HEK293 (cell line): ENCODE results near the gene TENT4A.
"Not testable (repeated sequence)": the region's sequence is repeated elsewhere in the genome, so short reads cannot be mapped to it uniquely, and the experiment has no call there.

Experiments
- CTCF ChIA-PET: fragments of 350-600 bp; formaldehyde crosslinking; extraction: SDS; loops from one replicate; lab custom pipeline; 2021; ENCODE audit warnings: antibody characterized with exemption; lab: Yijun Ruan, JAX
- POLR2A ChIA-PET: fragments of 300-600 bp; formaldehyde crosslinking; extraction: SDS; loops from one replicate; lab custom pipeline; 2020; ENCODE audit warnings: antibody characterized with exemption, inconsistent platforms; lab: Yijun Ruan, JAX
- H3K27ac ChIP-seq: fragments of 200-500 bp; sonication (Bioruptor generic); 2 replicates; pipeline ENCODE4 v1.5.1; 2014; ENCODE audit warnings: low read depth, low read length, control low read depth, inconsistent platforms; ENCODE audit errors: extremely low read depth
- H3K36me3 ChIP-seq, 2 experiments: fragments of 200-500 bp in 1 of 2; sonication (Bioruptor generic) in 1 of 2; 1 replicate in 1 of 2; 2 replicates in 1 of 2; pipeline ENCODE4 v1.5.1; 2014 to 2017; ENCODE audit warnings: inconsistent platforms in 2 of 2, low read length in 2 of 2; ENCODE audit not compliant: control insufficient read depth in 2 of 2, insufficient read depth in 1 of 2
- H3K4me1 ChIP-seq: fragments of 200-500 bp; sonication (Bioruptor generic); 2 replicates; pipeline ENCODE4 v1.5.1; 2014; ENCODE audit warnings: mild to moderate bottlenecking, low read length, inconsistent platforms; ENCODE audit not compliant: control insufficient read depth, insufficient read depth
- H3K4me3 ChIP-seq: 2 replicates; pipeline ENCODE4 v1.5.1; 2011; ENCODE audit warnings: low read depth, mild to moderate bottlenecking, control low read depth, low read length, moderate library complexity
- H3K9me3 ChIP-seq: fragments of 200-500 bp; sonication (Bioruptor generic); 2 replicates; pipeline ENCODE4 v1.5.1; 2014; ENCODE audit warnings: low read depth, low read length, inconsistent platforms; ENCODE audit not compliant: control insufficient read depth, insufficient read depth
- GLIS1 ChIP-seq: fragments of 450-650 bp; formaldehyde crosslinking; IDR thresholded peaks from 2 replicates; pipeline ENCODE4 v1.5.1; 2016; ENCODE audit warnings: missing biosample characterization, missing genetic modification characterization
- HOXA7 ChIP-seq: sonication (generic); formaldehyde crosslinking; IDR thresholded peaks from 2 replicates; pipeline ENCODE4 v1.8.1; 2022; ENCODE audit warnings: missing genetic modification reagents, borderline replicate concordance
- IKZF3 ChIP-seq: fragments of 450-650 bp; IDR thresholded peaks from 2 replicates; pipeline ENCODE4 v1.5.0; 2018; ENCODE audit warnings: missing biosample characterization, mild to moderate bottlenecking, missing genetic modification characterization, moderate library complexity
- KLF1 ChIP-seq: fragments of 450-650 bp; formaldehyde crosslinking; IDR thresholded peaks from 2 replicates; pipeline ENCODE4 v1.5.1; 2016; ENCODE audit warnings: missing biosample characterization, missing genetic modification characterization
- KLF16 ChIP-seq: fragments of 450-650 bp; formaldehyde crosslinking; IDR thresholded peaks from 2 replicates; pipeline ENCODE4 v1.5.1; 2017; ENCODE audit warnings: missing biosample characterization, missing genetic modification characterization
- MEIS1 ChIP-seq: sonication (generic); formaldehyde crosslinking; IDR thresholded peaks from 2 replicates; pipeline ENCODE4 v1.8.1; 2022; ENCODE audit warnings: missing genetic modification reagents, mild to moderate bottlenecking, borderline replicate concordance
- REPIN1 ChIP-seq: fragments of 450-650 bp; formaldehyde crosslinking; IDR thresholded peaks from 2 replicates; pipeline ENCODE4 v1.5.1; 2017; ENCODE audit warnings: missing biosample characterization, missing genetic modification characterization, low read depth
- SETDB1 ChIP-seq: IDR thresholded peaks from one replicate; pipeline ENCODE4 v1.6.1; 2017; ENCODE audit warnings: mild to moderate bottlenecking, low read length, moderate library complexity, mixed read lengths; ENCODE audit not compliant: insufficient read length
- YY2 ChIP-seq: fragments of 450-650 bp; formaldehyde crosslinking; IDR thresholded peaks from 2 replicates; pipeline ENCODE4 v1.5.1; 2016; ENCODE audit warnings: missing biosample characterization, missing genetic modification characterization
- ZNF121 ChIP-seq: fragments of 450-650 bp; formaldehyde crosslinking; IDR thresholded peaks from 2 replicates; pipeline ENCODE4 v1.5.1; 2016; ENCODE audit warnings: missing biosample characterization, missing genetic modification characterization
- ZNF133 ChIP-seq: fragments of 450-650 bp; formaldehyde crosslinking; IDR thresholded peaks from 2 replicates; pipeline ENCODE4 v1.5.1; 2016; ENCODE audit warnings: missing biosample characterization, missing genetic modification characterization
- ZNF211 ChIP-seq: fragments of 450-650 bp; formaldehyde crosslinking; IDR thresholded peaks from 2 replicates; pipeline ENCODE4 v1.5.1; 2016; ENCODE audit warnings: low read depth, missing biosample characterization, missing genetic modification characterization
- ZNF23 ChIP-seq: fragments of 450-650 bp; formaldehyde crosslinking; IDR thresholded peaks from 2 replicates; pipeline ENCODE4 v1.5.1; 2016; ENCODE audit warnings: missing biosample characterization, missing genetic modification characterization, borderline replicate concordance
- ZNF266 ChIP-seq: fragments of 450-650 bp; formaldehyde crosslinking; IDR thresholded peaks from 2 replicates; pipeline ENCODE4 v1.5.1; 2016; ENCODE audit warnings: missing biosample characterization, missing genetic modification characterization, low read depth
- ZNF302 ChIP-seq: fragments of 450-650 bp; formaldehyde crosslinking; IDR thresholded peaks from 2 replicates; pipeline ENCODE4 v1.5.1; 2016; ENCODE audit warnings: missing biosample characterization, missing genetic modification characterization, low read depth
- ZNF354C ChIP-seq: fragments of 450-650 bp; formaldehyde crosslinking; IDR thresholded peaks from 2 replicates; pipeline ENCODE4 v1.5.1; 2016; ENCODE audit warnings: missing biosample characterization, missing genetic modification characterization, low read depth, borderline replicate concordance
- ZNF404 ChIP-seq: fragments of 450-650 bp; formaldehyde crosslinking; IDR thresholded peaks from 2 replicates; pipeline ENCODE4 v1.5.1; 2017; ENCODE audit warnings: missing biosample characterization, missing genetic modification characterization
- ZNF510 ChIP-seq: fragments of 450-650 bp; formaldehyde crosslinking; IDR thresholded peaks from 2 replicates; pipeline ENCODE4 v1.5.1; 2018; ENCODE audit warnings: mild to moderate bottlenecking, missing genetic modification characterization, missing biosample characterization; ENCODE audit not compliant: insufficient replicate concordance
- ZNF549 ChIP-seq: fragments of 450-650 bp; IDR thresholded peaks from 2 replicates; pipeline ENCODE4 v1.5.1; 2018; ENCODE audit warnings: missing biosample characterization, missing genetic modification characterization, mild to moderate bottlenecking, inconsistent platforms, moderate library complexity
- ZNF555 ChIP-seq: fragments of 450-650 bp; formaldehyde crosslinking; conservative IDR thresholded peaks from 2 replicates; pipeline ENCODE4 v1.5.1; 2017; ENCODE audit warnings: missing biosample characterization, mild to moderate bottlenecking, missing genetic modification characterization, inconsistent platforms
- ZNF558 ChIP-seq: fragments of 450-650 bp; formaldehyde crosslinking; IDR thresholded peaks from 2 replicates; pipeline ENCODE4 v1.5.1; 2016; ENCODE audit warnings: missing biosample characterization, missing genetic modification characterization
- ZNF560 ChIP-seq: fragments of 450-650 bp; formaldehyde crosslinking; IDR thresholded peaks from 2 replicates; pipeline ENCODE4 v1.5.1; 2017; ENCODE audit warnings: missing biosample characterization, missing genetic modification characterization, borderline replicate concordance
- ZNF585B ChIP-seq: fragments of 450-650 bp; formaldehyde crosslinking; IDR thresholded peaks from 2 replicates; pipeline ENCODE4 v1.5.1; 2016; ENCODE audit warnings: missing biosample characterization, missing genetic modification characterization
- ZNF596 ChIP-seq: fragments of 450-650 bp; IDR thresholded peaks from 2 replicates; pipeline ENCODE4 v1.5.0; 2018; ENCODE audit warnings: missing biosample characterization, mild to moderate bottlenecking, missing genetic modification characterization, moderate library complexity
- ZNF626 ChIP-seq: fragments of 450-650 bp; sonication (Bioruptor Pico); formaldehyde crosslinking; IDR thresholded peaks from 2 replicates; pipeline ENCODE4 v1.5.1; 2018; ENCODE audit warnings: missing biosample characterization, missing genetic modification characterization, inconsistent platforms
- ZNF747 ChIP-seq: fragments of 450-650 bp; formaldehyde crosslinking; IDR thresholded peaks from 2 replicates; pipeline ENCODE4 v1.5.1; 2016; ENCODE audit warnings: missing biosample characterization, missing genetic modification characterization
- ZNF785 ChIP-seq: fragments of 450-650 bp; formaldehyde crosslinking; IDR thresholded peaks from 2 replicates; pipeline ENCODE4 v1.5.1; 2016; ENCODE audit warnings: missing biosample characterization, missing genetic modification characterization
- ZSCAN30 ChIP-seq: fragments of 450-650 bp; IDR thresholded peaks from 2 replicates; pipeline ENCODE4 v1.5.1; 2018; ENCODE audit warnings: missing biosample characterization, mild to moderate bottlenecking, missing genetic modification characterization, moderate library complexity
- TF ChIP-seq, protein P1 (sequence below): fragments of 450-650 bp; formaldehyde crosslinking; conservative IDR thresholded peaks from 2 replicates; pipeline ENCODE4 v1.5.1; 2016; ENCODE audit warnings: low read depth, missing biosample characterization, missing genetic modification characterization
- TF ChIP-seq, protein P2 (sequence below): fragments of 450-650 bp; formaldehyde crosslinking; IDR thresholded peaks from 2 replicates; pipeline ENCODE4 v1.5.1; 2016; ENCODE audit warnings: missing biosample characterization, missing genetic modification characterization

Gene TENT4A

DNA sequence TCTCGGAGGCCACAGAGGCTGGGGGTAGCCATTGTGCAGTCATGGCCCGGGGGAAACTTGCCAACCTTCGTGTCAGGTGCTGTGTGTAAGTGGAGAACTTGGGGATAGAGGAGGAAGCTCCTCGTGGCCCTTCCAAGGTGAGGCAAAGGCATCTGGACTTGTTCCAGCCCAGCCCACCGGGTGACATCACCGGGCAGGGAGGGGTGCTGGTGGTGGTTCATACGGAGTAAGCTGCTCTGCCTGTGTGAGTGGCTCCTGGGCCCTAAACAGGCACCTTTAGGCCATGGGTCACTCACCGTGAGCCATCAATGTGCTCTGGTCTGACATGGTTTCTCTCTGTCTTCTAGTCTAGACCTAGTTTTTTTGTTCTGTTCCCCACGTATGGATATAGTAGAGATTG is 44.5 kb upstream of the TENT4A start:
- not testable (repeated sequence) for H3K36me3 ChIP-seq, H3K4me1 ChIP-seq, H3K27ac ChIP-seq, H3K9me3 ChIP-seq, H3K4me3 ChIP-seq
- TF ChIP-seq GLIS1, result 0 out of 2 replicates have a peak, but pooled peaks have one; percentile 3
- POLR2A ChIA-PET, result interaction anchor here (0.5 kb wide), 1 partner anchor 16 kb away, joined by 5 read pairs; no protein-coding TSS in a partner anchor
- CTCF ChIA-PET, result interaction anchor here (0.7 kb wide), 1 partner anchor 140 kb away, joined by 3 read pairs; no protein-coding TSS in a partner anchor

DNA sequence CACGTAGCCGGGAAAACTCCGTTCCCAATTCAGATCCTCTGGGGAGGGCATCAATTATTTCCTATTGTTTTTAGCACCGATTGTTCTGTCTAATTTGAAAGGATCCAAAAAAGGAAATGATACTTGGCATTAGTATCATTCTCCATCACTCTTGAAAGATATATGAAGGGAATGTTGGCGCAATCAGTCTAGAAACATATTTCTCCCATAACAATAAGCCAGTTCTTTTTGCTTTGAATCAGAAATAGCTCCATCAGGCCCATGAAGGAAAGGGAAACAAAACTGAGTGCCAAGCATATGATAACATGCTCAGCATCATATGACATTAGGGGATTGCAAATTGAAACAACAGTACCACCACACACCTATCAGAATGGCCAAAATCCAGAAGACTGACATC is 40.2 kb upstream of the TENT4A start:
- POLR2A ChIA-PET, result no interaction called here
- TF ChIP-seq ZNF23 (tag by site-specific recombination) (no peak), ZNF558 (no peak), ZNF555 (no peak), SETDB1 (no peak), ZNF626 (tag by site-specific recombination) (no peak), ZNF211 (tag by site-specific recombination) (no peak), ZNF596 (tag by site-specific recombination) (no peak), ZNF549 (no peak), REPIN1 (tag by site-specific recombination) (no peak), ZNF585B (tag by site-specific recombination) (no peak), ZNF354C (tag by site-specific recombination) (no peak), ZSCAN30 (no peak), ZNF747 (no peak), ZNF266 (tag by site-specific recombination) (no peak), HOXA7 (CRISPR knock-in tag) (no peak)
- TF ChIP-seq, protein P1, sequence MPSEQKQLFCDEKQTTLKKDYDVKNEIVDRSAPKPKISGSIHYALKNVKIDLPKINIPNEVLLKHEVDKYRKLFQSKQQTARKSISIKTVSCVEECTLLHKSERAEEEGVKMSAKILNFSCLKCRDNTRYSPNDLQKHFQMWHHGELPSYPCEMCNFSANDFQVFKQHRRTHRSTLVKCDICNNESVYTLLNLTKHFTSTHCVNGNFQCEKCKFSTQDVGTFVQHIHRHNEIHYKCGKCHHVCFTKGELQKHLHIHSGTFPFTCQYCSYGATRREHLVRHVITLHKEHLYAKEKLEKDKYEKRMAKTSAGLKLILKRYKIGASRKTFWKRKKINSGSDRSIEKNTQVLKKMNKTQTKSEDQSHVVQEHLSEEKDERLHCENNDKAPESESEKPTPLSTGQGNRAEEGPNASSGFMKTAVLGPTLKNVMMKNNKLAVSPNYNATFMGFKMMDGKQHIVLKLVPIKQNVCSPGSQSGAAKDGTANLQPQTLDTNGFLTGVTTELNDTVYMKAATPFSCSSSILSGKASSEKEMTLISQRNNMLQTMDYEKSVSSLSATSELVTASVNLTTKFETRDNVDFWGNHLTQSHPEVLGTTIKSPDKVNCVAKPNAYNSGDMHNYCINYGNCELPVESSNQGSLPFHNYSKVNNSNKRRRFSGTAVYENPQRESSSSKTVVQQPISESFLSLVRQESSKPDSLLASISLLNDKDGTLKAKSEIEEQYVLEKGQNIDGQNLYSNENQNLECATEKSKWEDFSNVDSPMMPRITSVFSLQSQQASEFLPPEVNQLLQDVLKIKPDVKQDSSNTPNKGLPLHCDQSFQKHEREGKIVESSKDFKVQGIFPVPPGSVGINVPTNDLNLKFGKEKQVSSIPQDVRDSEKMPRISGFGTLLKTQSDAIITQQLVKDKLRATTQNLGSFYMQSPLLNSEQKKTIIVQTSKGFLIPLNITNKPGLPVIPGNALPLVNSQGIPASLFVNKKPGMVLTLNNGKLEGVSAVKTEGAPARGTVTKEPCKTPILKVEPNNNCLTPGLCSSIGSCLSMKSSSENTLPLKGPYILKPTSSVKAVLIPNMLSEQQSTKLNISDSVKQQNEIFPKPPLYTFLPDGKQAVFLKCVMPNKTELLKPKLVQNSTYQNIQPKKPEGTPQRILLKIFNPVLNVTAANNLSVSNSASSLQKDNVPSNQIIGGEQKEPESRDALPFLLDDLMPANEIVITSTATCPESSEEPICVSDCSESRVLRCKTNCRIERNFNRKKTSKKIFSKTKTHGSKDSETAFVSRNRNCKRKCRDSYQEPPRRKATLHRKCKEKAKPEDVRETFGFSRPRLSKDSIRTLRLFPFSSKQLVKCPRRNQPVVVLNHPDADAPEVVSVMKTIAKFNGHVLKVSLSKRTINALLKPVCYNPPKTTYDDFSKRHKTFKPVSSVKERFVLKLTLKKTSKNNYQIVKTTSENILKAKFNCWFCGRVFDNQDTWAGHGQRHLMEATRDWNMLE (tag by site-specific recombination), result no peak
- TF ChIP-seq, all 188 proteins: peak for 0
- Histone ChIP-seq H3K27ac (no peak overlapping the region), H3K4me1 (no peaks in the 10 kb centered on the region), H3K36me3 (peaks cover 0 to 7% of the 10 kb centered on the region in 2 experiments; a peak in 1 of 3 replicates), H3K9me3 (no peaks in the 10 kb centered on the region), H3K4me3 (no peak overlapping the region)
- CTCF ChIA-PET, result no interaction called here

DNA sequence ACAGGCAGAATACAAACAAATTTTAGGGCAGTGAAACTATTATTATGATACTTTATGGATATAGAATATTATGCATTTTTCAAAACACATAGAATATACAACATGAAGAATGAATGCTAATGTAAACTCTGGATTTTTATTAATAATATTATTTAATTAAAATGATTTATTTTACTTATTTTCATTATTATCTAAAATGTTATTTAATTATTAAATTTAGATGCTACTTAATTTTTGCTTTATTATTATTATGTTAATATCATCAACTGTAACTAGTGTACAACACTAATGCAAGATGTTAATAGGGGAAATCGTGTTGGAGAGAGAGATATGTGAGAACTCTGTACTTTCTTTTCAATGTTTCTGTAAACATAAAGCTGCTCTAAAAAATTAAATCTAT is 39.3 kb upstream of the TENT4A start:
- Histone ChIP-seq H3K4me3 (no peak overlapping the region), H3K27ac (no peak overlapping the region), H3K9me3 (no peaks in the 10 kb centered on the region), H3K4me1 (no peaks in the 10 kb centered on the region), H3K36me3 (peaks cover 0 to 7% of the 10 kb centered on the region in 2 experiments; a peak in 1 of 3 replicates)
- POLR2A ChIA-PET, result no interaction called here
- CTCF ChIA-PET, result no interaction called here
- TF ChIP-seq ZNF404 (tag by site-specific recombination) (no peak), KLF1 (tag by site-specific recombination) (no peak), ZNF302 (tag by site-specific recombination) (no peak), ZNF560 (tag by site-specific recombination) (no peak), KLF16 (tag by site-specific recombination) (no peak), YY2 (tag by site-specific recombination) (no peak), ZNF133 (tag by site-specific recombination) (no peak), ZNF121 (tag by site-specific recombination) (no peak), IKZF3 (tag by site-specific recombination) (no peak), MEIS1 (no peak), ZNF785 (tag by site-specific recombination) (no peak), ZNF510 (no peak)
- TF ChIP-seq, protein P2, sequence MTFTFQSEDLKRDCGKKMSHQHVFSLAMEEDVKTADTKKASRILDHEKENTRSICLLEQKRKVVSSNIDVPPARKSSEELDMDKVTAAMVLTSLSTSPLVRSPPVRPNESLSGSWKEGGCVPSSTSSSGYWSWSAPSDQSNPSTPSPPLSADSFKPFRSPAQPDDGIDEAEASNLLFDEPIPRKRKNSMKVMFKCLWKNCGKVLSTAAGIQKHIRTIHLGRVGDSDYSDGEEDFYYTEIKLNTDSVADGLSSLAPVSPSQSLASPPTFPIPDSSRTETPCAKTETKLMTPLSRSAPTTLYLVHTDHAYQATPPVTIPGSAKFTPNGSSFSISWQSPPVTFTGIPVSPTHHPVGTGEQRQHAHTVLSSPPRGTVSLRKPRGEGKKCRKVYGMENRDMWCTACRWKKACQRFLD, result no peak
